Measurements from ENCODE around the gene KLF11. TPM values are rescaled to one million over a fixed set of nuclear protein-coding genes. Genes with fewer than 3 reads are reported as not detected.

Gene KLF11
- total and polyA plus RNA-seq, 2 of the 8 experiments (the other 6 are each of a cell fraction or from before 2014, with no cell fraction given), result 6.4 to 10.1 TPM

- ChIA-PET CTCF (ENCODE audit: partially characterized antibody) (interaction anchor here (0.7 to 20.0 kb wide), 5 partner anchors 9 to 721 kb away, joined by 3 to 429 read pairs (median 4); no protein-coding TSS in a partner anchor), POLR2A (ENCODE audit: partially characterized antibody) (interaction anchor here (1.2 kb wide), 1 partner anchor 10 kb away, joined by 3 read pairs; no protein-coding TSS in a partner anchor)
- Histone ChIP-seq H3K4me3 (ENCODE audit: extremely low read depth in 1 of 4, insufficient read depth in 2 of 4, low read depth in 3 of 4, low read length in 4 of 4) (no peak overlapping the region), H3K79me1 (ENCODE audit: low read depth, low read length) (no peaks in the 10 kb centered on the region), H3K79me2 (ENCODE audit: control insufficient read depth in 1 of 2, insufficient read depth in 2 of 2, low read length in 2 of 2) (no peaks in the 10 kb centered on the region), H3K4me1 (replicated peaks in 1 of 4; ENCODE audit: control insufficient read depth in 3 of 4, insufficient read depth in 4 of 4, low read length in 3 of 4) (peaks cover 2 to 14% (median 9%) of the 10 kb centered on the region in 4 experiments; a peak in 4 of 7 replicates), H3K23ac (ENCODE audit: insufficient read length) (no peak overlapping the region), H3K23me2 (ENCODE audit: low read depth, low read length) (peaks cover 7% of the 10 kb centered on the region; the same call in 1 of the 2 replicates), H3K9me3 (ENCODE audit: insufficient read depth in 2 of 2, low read depth in 1 of 2, low read length in 1 of 2) (no peaks in the 10 kb centered on the region), H4K5ac (ENCODE audit: insufficient read length, low read depth, low read length) (no peak overlapping the region), H2BK20ac (ENCODE audit: low read length) (no peak overlapping the region), H2BK5ac (ENCODE audit: low read depth, low read length) (no peak overlapping the region), H2BK120ac (replicated peaks; ENCODE audit: low read depth, low read length) (no peak overlapping the region), H3K4me2 (ENCODE audit: insufficient read depth in 1 of 2, low read depth in 2 of 2, low read length in 2 of 2) (no peak overlapping the region), H3K27ac (ENCODE audit: low read depth, low read length) (no peak overlapping the region), H3K36me3 (ENCODE audit: control insufficient read depth in 2 of 4, insufficient read depth in 4 of 4, low read length in 3 of 4) (no peaks in the 10 kb centered on the region), H4K91ac (replicated peaks; ENCODE audit: insufficient read length, low read length) (no peak overlapping the region), H3K18ac (ENCODE audit: extremely low read depth, low read length) (no peak overlapping the region), H3K27me3 (replicated peaks in 1 of 4; ENCODE audit: control insufficient read depth in 3 of 4, extremely low read depth in 1 of 4, insufficient read depth in 3 of 4, low read length in 3 of 4) (peaks cover 12 to 24% (median 20%) of the 10 kb centered on the region in 4 experiments), H2AFZ (ENCODE audit: low read length) (no peak overlapping the region), H3K14ac (ENCODE audit: insufficient read length) (no peak overlapping the region), H2AK5ac (ENCODE audit: low read depth, low read length) (no peak overlapping the region), H2BK12ac (ENCODE audit: low read depth, low read length) (no peak overlapping the region), H3K9ac (replicated peaks in 1 of 4; ENCODE audit: extremely low read depth in 1 of 4, low read depth in 3 of 4, low read length in 3 of 4) (no peak overlapping the region), H3K56ac (replicated peaks; ENCODE audit: insufficient read length, low read depth, low read length) (no peak overlapping the region), H3K4ac (replicated peaks; ENCODE audit: insufficient read length, low read depth, low read length) (no peak overlapping the region), H2BK15ac (ENCODE audit: low read length) (no peak overlapping the region), H4K20me1 (replicated peaks in 1 of 2; ENCODE audit: control insufficient read depth in 1 of 2, insufficient read depth in 2 of 2, low read length in 2 of 2) (no peaks in the 10 kb centered on the region), H4K8ac (ENCODE audit: extremely low read depth, insufficient read depth, low read length) (no peak overlapping the region)
- 84% methylated on average over 9 of the region's 9 CpGs; no CpG with 5 or more reads in 1 of the 2 experiments for WGBS, 2 experiments (ENCODE audit: extremely low coverage in 1 of 2, insufficient coverage in 1 of 2, insufficient read length in 1 of 2, insufficient replicate concordance in 2 of 2, low coverage in 1 of 2, low lambda C conversion rate in 2 of 2, missing lambda C conversion rate in 1 of 2)
- DNase-seq (ENCODE audit: low read depth in 1 of 2, low spot score in 2 of 2), result no peak
- FAIRE-seq, result no peak
- TF ChIP-seq CREB1 (IDR thresholded peaks at IDR 0.05) (no peak), CBX5 (IDR thresholded peaks at IDR 0.05; ENCODE audit: low read depth, low read length) (no peak), CHD2 (IDR thresholded peaks at IDR 0.05; ENCODE audit: low read length) (no peak), RFX5 (IDR thresholded peaks at IDR 0.05; ENCODE audit: borderline replicate concordance, low read depth, low read length) (no peak), HDAC2 (IDR thresholded peaks at IDR 0.05; ENCODE audit: borderline replicate concordance in 1 of 2, low read depth in 2 of 2, low read length in 2 of 2) (no peak), CBX8 (IDR thresholded peaks at IDR 0.05; ENCODE audit: borderline replicate concordance, low read depth, low read length) (no peak), CEBPB (IDR thresholded peaks at IDR 0.05; ENCODE audit: low read depth, low read length) (no peak), JUND (IDR thresholded peaks at IDR 0.05; ENCODE audit: low read length) (no peak), NRF1 (IDR thresholded peaks at IDR 0.05; ENCODE audit: low read depth, low read length) (no peak), EGR1 (IDR thresholded peaks at IDR 0.05; ENCODE audit: borderline replicate concordance, low read depth, low read length) (no peak), SP2 (IDR thresholded peaks at IDR 0.05; ENCODE audit: low read length) (no peak), CTBP2 (IDR thresholded peaks at IDR 0.05; ENCODE audit: borderline replicate concordance, insufficient read depth, insufficient read length, low read length) (no peak)
- TF ChIP-seq, protein P1, sequence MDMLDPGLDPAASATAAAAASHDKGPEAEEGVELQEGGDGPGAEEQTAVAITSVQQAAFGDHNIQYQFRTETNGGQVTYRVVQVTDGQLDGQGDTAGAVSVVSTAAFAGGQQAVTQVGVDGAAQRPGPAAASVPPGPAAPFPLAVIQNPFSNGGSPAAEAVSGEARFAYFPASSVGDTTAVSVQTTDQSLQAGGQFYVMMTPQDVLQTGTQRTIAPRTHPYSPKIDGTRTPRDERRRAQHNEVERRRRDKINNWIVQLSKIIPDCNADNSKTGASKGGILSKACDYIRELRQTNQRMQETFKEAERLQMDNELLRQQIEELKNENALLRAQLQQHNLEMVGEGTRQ (IDR thresholded peaks at IDR 0.05; ENCODE audit: low read length), result no peak
Measured at GRCh38 chr2:10075571-10076209, 32.3 kb downstream of the KLF11 start.
